Liver (tissue), 9 donors: ENCODE data around the gene ABCB9. TPM values are rescaled to one million over a fixed set of nuclear protein-coding genes. Genes with fewer than 3 reads are reported as not detected.

Source experiments
- DNase-seq: peaks from one replicate; pipeline ENCODE4 v3.0.0-alpha.2; 2017; ENCODE audit warnings: low spot score
- H3K27ac ChIP-seq, 2 donors: one replicate each; pipeline ENCODE4 v1.7.0; 2013; ENCODE audit warnings: inconsistent platforms in 2 of 2, low read length in 2 of 2, control low read depth in 1 of 2, low read depth in 1 of 2, mild to moderate bottlenecking in 1 of 2
- H3K27me3 ChIP-seq, 4 donors: one replicate each; pipeline versions ENCODE4 v1.6.1 to v1.7.0; 2013; ENCODE audit warnings: low read length in 3 of 4, inconsistent platforms in 1 of 4, mild to moderate bottlenecking in 1 of 4, moderate library complexity in 1 of 4; ENCODE audit not compliant: control insufficient read depth in 4 of 4, insufficient read depth in 4 of 4
- H3K36me3 ChIP-seq, 4 donors: one replicate each; pipeline versions ENCODE4 v1.6.1 to v1.7.0; 2013; ENCODE audit warnings: low read length in 3 of 4, mild to moderate bottlenecking in 3 of 4, low read depth in 1 of 4, moderate library complexity in 1 of 4; ENCODE audit not compliant: control insufficient read depth in 4 of 4, insufficient read depth in 3 of 4
- H3K4me1 ChIP-seq, 4 donors: one replicate each; pipeline versions ENCODE4 v1.6.1 to v1.7.0; 2013; ENCODE audit warnings: low read length in 3 of 4, mild to moderate bottlenecking in 3 of 4, moderate library complexity in 1 of 4; ENCODE audit not compliant: control insufficient read depth in 4 of 4, insufficient read depth in 4 of 4
- H3K4me3 ChIP-seq, 3 donors: one replicate each; pipeline versions ENCODE4 v1.6.1 to v1.7.0; 2013; ENCODE audit warnings: low read length in 3 of 3, control low read depth in 1 of 3, low read depth in 1 of 3, mild to moderate bottlenecking in 1 of 3
- H3K9ac ChIP-seq, 2 donors: one replicate each; pipeline ENCODE4 v1.7.0; 2013; ENCODE audit warnings: low read length in 2 of 2, mild to moderate bottlenecking in 2 of 2, moderate library complexity in 2 of 2, control low read depth in 1 of 2, low read depth in 1 of 2
- H3K9me3 ChIP-seq, 4 donors: one replicate each; pipeline versions ENCODE4 v1.6.1 to v1.7.0; 2013; ENCODE audit warnings: low read length in 3 of 4; ENCODE audit not compliant: control insufficient read depth in 4 of 4
- EGR1 ChIP-seq, 2 donors: IDR thresholded peaks; 2 replicates each; pipeline ENCODE4 v1.6.1; 2016 to 2018; ENCODE audit warnings: antibody characterized with exemption in 2 of 2, low read depth in 2 of 2
- FOXA1 ChIP-seq: IDR thresholded peaks from 2 replicates; pipeline ENCODE4 v1.6.1; 2016; ENCODE audit warnings: antibody characterized with exemption
- FOXA2 ChIP-seq: IDR thresholded peaks from 2 replicates; pipeline ENCODE4 v1.6.1; 2016; ENCODE audit warnings: antibody characterized with exemption
- GABPA ChIP-seq, 2 donors: IDR thresholded peaks in 1 of 2; conservative IDR thresholded peaks in 1 of 2; 2 replicates each; pipeline ENCODE4 v1.6.1; 2016; ENCODE audit warnings: antibody characterized with exemption in 2 of 2, mild to moderate bottlenecking in 1 of 2, moderate library complexity in 1 of 2
- HNF4A ChIP-seq, 2 donors: conservative IDR thresholded peaks; 2 replicates each; pipeline ENCODE4 v1.6.1; 2016; ENCODE audit warnings: antibody characterized with exemption in 2 of 2, mild to moderate bottlenecking in 2 of 2
- HNF4G ChIP-seq: IDR thresholded peaks from 2 replicates; pipeline ENCODE4 v1.6.1; 2016; ENCODE audit warnings: antibody characterized with exemption
- JUND ChIP-seq, 2 donors: IDR thresholded peaks; 2 replicates each; pipeline ENCODE4 v1.6.1; 2016; ENCODE audit warnings: antibody characterized with exemption in 2 of 2
- NR2F2 ChIP-seq: IDR thresholded peaks from 2 replicates; pipeline ENCODE4 v1.6.1; 2016; ENCODE audit warnings: antibody characterized with exemption
- RAD21 ChIP-seq, 2 donors: IDR thresholded peaks; 2 replicates each; pipeline ENCODE4 v1.6.1; 2016; ENCODE audit warnings: antibody characterized with exemption in 2 of 2, mild to moderate bottlenecking in 2 of 2
- RXRA ChIP-seq, 2 donors: IDR thresholded peaks; 2 replicates each; pipeline ENCODE4 v1.6.1; 2017 to 2018; ENCODE audit warnings: antibody characterized with exemption in 2 of 2, mild to moderate bottlenecking in 1 of 2
- SP1 ChIP-seq: IDR thresholded peaks from 2 replicates; pipeline ENCODE4 v1.6.1; 2018; ENCODE audit warnings: antibody characterized with exemption, mild to moderate bottlenecking
- TAF1 ChIP-seq: conservative IDR thresholded peaks from 2 replicates; pipeline ENCODE4 v1.6.1; 2016; ENCODE audit warnings: antibody characterized with exemption, mild to moderate bottlenecking
- YY1 ChIP-seq: IDR thresholded peaks from 2 replicates; pipeline ENCODE4 v1.6.1; 2016; ENCODE audit warnings: antibody characterized with exemption, mild to moderate bottlenecking
- WGBS: extraction: QIAGEN DNeasy Blood & Tissue Kit; methylation state at CpG from one replicate; pipeline ENCODE4 v1.1.7; 2013; 5-methylcytosine and 5-hydroxymethylcytosine counted together
- polyA plus RNA-seq, 2 donors: library from polyadenylated mRNA; stranded (reverse) in 1 of 2; unstranded in 1 of 2; fragments of 200-250 nt in 1 of 2; fragments of >200 nt in 1 of 2; fragmentation: Nextera tagmentation in 1 of 2; extraction: Ambion mirVana in 1 of 2; gene quantifications; one replicate each; pipeline versions ENCODE4 v1.2.1 to v1.2.3, GENCODE V29; 2013 to 2015
- total RNA-seq, 2 donors: library from RNA; depleted of rRNA; stranded (reverse); fragments of >200 nt; gene quantifications; one replicate each; pipeline ENCODE4 v1.2.3, GENCODE V29; 2014
- TF ChIP-seq, protein P1 (sequence below): IDR thresholded peaks from 2 replicates; pipeline ENCODE4 v1.6.1; 2016; ENCODE audit warnings: antibody characterized with exemption
- TF ChIP-seq, protein P2 (sequence below): fragments of 150-350 bp; IDR thresholded peaks from 2 replicates; pipeline ENCODE4 v1.5.1; 2017; ENCODE audit warnings: improper control_type of control experiment, low read depth, low read length; ENCODE audit not compliant: missing input control
- TF ChIP-seq, protein P3 (sequence below): IDR thresholded peaks from 2 replicates; pipeline ENCODE4 v1.6.1; 2016; ENCODE audit warnings: antibody characterized with exemption
- TF ChIP-seq, protein P4 (sequence below): IDR thresholded peaks from 2 replicates; pipeline ENCODE4 v1.6.1; 2016; ENCODE audit warnings: antibody characterized with exemption
- TF ChIP-seq, protein P5 (sequence below): IDR thresholded peaks from 2 replicates; pipeline ENCODE4 v1.6.1; 2016; ENCODE audit warnings: antibody characterized with exemption, mild to moderate bottlenecking
- donor health status: healthy.
- donor health status: healthy.
- donor health status: healthy.
- donor health status: healthy.
- donor health status: healthy.

The ABCB9 gene
- total and polyA plus RNA-seq, 4 donors, result 0.29 to 3.3 (median 1.3) TPM

DNA sequence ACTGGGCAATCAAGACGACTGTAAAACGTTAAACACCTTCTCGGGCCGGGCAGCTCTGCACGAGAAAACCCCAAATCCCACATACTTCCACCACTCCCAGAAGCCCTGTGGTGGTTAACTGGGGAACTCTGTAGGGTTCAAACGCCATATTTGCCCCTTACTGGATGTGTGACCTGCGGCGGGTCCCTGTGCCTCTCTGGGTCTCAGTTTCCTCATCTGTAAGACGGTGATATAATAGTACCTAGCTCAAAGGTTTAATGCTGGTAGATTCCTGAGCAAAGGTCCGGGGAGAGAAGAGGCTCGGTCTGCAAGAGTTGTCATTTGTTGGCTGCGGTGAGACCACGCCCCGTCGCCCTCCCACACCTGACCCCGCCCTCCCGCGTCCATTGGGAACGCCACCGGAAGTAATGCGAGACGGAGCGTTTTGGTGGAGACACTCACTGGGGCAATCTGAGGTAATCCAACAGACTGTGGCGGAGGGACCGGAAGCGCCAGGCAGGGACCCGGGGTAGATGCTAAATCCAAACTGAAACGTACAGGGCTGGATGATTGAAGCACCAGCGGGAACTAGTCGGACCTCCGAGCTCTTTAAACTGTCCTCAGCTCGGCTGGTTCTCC is 8.1 kb upstream of the ABCB9 start:
- Histone ChIP-seq H3K27me3 (no peaks in the 10 kb centered on the region), H3K4me3 (peak overlapping the region; percentile 84 to 98 (median 91)), H3K9me3 (no peaks in the 10 kb centered on the region), H3K4me1 (peaks cover 0 to 46% (median 32%) of the 10 kb centered on the region in 4 donors), H3K36me3 (peaks cover 0 to 3% (median under 1%) of the 10 kb centered on the region in 4 donors), H3K9ac (peak overlapping the region; percentile 89 to 94), H3K27ac (peak overlapping the region; percentile 92 to 98)
- peak; percentile 18 to 53 for TF ChIP-seq RAD21 (IDR thresholded peaks at IDR 0.05)
- TF ChIP-seq, protein P1, sequence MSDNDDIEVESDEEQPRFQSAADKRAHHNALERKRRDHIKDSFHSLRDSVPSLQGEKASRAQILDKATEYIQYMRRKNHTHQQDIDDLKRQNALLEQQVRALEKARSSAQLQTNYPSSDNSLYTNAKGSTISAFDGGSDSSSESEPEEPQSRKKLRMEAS, result peak; percentile 73
- TF ChIP-seq TAF1, result peak; percentile 35
- TF ChIP-seq, protein P2, sequence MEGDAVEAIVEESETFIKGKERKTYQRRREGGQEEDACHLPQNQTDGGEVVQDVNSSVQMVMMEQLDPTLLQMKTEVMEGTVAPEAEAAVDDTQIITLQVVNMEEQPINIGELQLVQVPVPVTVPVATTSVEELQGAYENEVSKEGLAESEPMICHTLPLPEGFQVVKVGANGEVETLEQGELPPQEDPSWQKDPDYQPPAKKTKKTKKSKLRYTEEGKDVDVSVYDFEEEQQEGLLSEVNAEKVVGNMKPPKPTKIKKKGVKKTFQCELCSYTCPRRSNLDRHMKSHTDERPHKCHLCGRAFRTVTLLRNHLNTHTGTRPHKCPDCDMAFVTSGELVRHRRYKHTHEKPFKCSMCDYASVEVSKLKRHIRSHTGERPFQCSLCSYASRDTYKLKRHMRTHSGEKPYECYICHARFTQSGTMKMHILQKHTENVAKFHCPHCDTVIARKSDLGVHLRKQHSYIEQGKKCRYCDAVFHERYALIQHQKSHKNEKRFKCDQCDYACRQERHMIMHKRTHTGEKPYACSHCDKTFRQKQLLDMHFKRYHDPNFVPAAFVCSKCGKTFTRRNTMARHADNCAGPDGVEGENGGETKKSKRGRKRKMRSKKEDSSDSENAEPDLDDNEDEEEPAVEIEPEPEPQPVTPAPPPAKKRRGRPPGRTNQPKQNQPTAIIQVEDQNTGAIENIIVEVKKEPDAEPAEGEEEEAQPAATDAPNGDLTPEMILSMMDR, result no peak
- TF ChIP-seq, protein P3, sequence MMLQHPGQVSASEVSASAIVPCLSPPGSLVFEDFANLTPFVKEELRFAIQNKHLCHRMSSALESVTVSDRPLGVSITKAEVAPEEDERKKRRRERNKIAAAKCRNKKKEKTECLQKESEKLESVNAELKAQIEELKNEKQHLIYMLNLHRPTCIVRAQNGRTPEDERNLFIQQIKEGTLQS, result peak; percentile 15
- peak; percentile 52 for TF ChIP-seq FOXA1
- TF ChIP-seq RXRA (IDR thresholded peaks at IDR 0.05), result peak; percentile 86 to 89
- TF ChIP-seq HNF4A (conservative IDR thresholded peaks at IDR 0.05), result peak; percentile 67 to 70
- TF ChIP-seq, protein P4, sequence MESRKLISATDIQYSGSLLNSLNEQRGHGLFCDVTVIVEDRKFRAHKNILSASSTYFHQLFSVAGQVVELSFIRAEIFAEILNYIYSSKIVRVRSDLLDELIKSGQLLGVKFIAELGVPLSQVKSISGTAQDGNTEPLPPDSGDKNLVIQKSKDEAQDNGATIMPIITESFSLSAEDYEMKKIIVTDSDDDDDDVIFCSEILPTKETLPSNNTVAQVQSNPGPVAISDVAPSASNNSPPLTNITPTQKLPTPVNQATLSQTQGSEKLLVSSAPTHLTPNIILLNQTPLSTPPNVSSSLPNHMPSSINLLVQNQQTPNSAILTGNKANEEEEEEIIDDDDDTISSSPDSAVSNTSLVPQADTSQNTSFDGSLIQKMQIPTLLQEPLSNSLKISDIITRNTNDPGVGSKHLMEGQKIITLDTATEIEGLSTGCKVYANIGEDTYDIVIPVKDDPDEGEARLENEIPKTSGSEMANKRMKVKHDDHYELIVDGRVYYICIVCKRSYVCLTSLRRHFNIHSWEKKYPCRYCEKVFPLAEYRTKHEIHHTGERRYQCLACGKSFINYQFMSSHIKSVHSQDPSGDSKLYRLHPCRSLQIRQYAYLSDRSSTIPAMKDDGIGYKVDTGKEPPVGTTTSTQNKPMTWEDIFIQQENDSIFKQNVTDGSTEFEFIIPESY, result no peak
- TF ChIP-seq GABPA (IDR thresholded peaks at IDR 0.05 in 1 of 2, conservative IDR thresholded peaks at IDR 0.05 in 1 of 2), result peak; percentile 98 to 99
- TF ChIP-seq HNF4G, result no peak
- TF ChIP-seq SP1, result peak; percentile 74
- no peak for TF ChIP-seq EGR1 (IDR thresholded peaks at IDR 0.05; ENCODE audit: low read depth in 2 of 2)
- TF ChIP-seq JUND (IDR thresholded peaks at IDR 0.05), result peak; percentile 37 to 63
- TF ChIP-seq, protein P5, sequence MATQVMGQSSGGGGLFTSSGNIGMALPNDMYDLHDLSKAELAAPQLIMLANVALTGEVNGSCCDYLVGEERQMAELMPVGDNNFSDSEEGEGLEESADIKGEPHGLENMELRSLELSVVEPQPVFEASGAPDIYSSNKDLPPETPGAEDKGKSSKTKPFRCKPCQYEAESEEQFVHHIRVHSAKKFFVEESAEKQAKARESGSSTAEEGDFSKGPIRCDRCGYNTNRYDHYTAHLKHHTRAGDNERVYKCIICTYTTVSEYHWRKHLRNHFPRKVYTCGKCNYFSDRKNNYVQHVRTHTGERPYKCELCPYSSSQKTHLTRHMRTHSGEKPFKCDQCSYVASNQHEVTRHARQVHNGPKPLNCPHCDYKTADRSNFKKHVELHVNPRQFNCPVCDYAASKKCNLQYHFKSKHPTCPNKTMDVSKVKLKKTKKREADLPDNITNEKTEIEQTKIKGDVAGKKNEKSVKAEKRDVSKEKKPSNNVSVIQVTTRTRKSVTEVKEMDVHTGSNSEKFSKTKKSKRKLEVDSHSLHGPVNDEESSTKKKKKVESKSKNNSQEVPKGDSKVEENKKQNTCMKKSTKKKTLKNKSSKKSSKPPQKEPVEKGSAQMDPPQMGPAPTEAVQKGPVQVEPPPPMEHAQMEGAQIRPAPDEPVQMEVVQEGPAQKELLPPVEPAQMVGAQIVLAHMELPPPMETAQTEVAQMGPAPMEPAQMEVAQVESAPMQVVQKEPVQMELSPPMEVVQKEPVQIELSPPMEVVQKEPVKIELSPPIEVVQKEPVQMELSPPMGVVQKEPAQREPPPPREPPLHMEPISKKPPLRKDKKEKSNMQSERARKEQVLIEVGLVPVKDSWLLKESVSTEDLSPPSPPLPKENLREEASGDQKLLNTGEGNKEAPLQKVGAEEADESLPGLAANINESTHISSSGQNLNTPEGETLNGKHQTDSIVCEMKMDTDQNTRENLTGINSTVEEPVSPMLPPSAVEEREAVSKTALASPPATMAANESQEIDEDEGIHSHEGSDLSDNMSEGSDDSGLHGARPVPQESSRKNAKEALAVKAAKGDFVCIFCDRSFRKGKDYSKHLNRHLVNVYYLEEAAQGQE, result peak; percentile 64
- TF ChIP-seq NR2F2, result peak; percentile 78
- peak; percentile 86 for TF ChIP-seq YY1
- TF ChIP-seq FOXA2, result no peak
- under 1% methylated on average over 32 of the region's 32 CpGs for whole genome bisulfite sequencing
- DNase-seq, result peak; percentile 99
